ENCODE measurements around the gene COA1.

DNA sequence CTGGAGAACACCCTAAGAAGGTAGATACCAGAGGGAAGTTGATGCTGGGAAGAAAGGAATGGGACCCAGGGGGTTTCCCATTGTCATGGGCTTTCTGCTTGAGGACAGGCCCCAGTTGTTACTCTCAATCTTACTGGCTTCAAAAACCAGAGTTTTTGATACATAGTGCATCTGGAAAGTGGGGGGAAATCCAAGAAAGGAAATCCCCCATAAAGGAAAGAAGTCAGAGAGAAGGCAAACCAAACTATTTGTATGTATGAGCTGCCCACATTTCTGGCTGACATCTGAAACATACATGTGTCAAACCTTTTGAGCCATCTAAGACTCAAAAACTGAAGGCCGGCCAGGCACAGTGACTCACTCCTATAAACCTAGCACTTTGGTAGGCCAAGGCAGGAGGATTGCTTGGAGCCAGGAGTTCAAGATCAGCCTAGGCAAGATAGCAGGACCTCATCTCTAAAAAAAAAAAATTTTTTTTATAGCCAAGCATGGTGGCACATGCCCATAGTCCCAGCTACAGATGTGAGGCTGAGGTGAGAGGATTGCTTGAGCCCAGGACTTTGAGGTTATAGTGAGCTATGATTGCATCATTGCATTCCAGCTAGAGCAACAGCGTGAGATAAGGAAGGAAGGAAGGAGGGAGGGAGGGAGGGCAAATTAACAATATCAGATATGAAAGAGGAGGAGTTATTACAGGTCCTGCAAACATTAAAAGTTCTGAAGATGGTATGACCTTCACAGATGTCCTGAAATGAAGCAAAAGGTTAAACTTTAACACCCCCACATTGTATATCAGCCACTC, 6.7 kb upstream of the COA1 start:
- TF ChIP-seq EZH2 (IDR thresholded peaks at IDR 0.05; ENCODE audit: borderline replicate concordance, insufficient read depth, low read length, poor library complexity, severe bottlenecking) (no peak), REST (IDR thresholded peaks at IDR 0.05; ENCODE audit: borderline replicate concordance) (no peak), EP300 (conservative IDR thresholded peaks at IDR 0.05; ENCODE audit: poor library complexity, severe bottlenecking) (no peak), RAD21 (conservative IDR thresholded peaks at IDR 0.05) (no peak), POLR2AphosphoS5 (IDR thresholded peaks at IDR 0.05) (no peak), SMC3 (conservative IDR thresholded peaks at IDR 0.05; ENCODE audit: poor library complexity) (no peak), MXI1 (conservative IDR thresholded peaks at IDR 0.05; ENCODE audit: poor library complexity, severe bottlenecking) (no peak)
- TF ChIP-seq, protein P1, sequence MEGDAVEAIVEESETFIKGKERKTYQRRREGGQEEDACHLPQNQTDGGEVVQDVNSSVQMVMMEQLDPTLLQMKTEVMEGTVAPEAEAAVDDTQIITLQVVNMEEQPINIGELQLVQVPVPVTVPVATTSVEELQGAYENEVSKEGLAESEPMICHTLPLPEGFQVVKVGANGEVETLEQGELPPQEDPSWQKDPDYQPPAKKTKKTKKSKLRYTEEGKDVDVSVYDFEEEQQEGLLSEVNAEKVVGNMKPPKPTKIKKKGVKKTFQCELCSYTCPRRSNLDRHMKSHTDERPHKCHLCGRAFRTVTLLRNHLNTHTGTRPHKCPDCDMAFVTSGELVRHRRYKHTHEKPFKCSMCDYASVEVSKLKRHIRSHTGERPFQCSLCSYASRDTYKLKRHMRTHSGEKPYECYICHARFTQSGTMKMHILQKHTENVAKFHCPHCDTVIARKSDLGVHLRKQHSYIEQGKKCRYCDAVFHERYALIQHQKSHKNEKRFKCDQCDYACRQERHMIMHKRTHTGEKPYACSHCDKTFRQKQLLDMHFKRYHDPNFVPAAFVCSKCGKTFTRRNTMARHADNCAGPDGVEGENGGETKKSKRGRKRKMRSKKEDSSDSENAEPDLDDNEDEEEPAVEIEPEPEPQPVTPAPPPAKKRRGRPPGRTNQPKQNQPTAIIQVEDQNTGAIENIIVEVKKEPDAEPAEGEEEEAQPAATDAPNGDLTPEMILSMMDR (IDR thresholded peaks at IDR 0.05; ENCODE audit: poor library complexity, severe bottlenecking): no peak

Measured in neural cell (in vitro differentiated cells).